Right lobe of liver (tissue), 4 donors: Measurements from ENCODE around the gene CLHC1.

Experiments used
- POLR2A ChIP-seq: fragments of 450-650 bp; IDR thresholded peaks from one replicate; pipeline ENCODE4 v1.6.1; 2017; ENCODE audit warnings: antibody characterized with exemption, mild to moderate bottlenecking
- TF ChIP-seq, protein P1 (sequence below), 4 donors: fragments of 200-600 bp in 3 of 4; fragments of 450-650 bp in 1 of 4; IDR thresholded peaks; one replicate each; pipeline versions ENCODE4 v1.5.1 to v1.8.0; 2016 to 2022; ENCODE audit warnings: antibody characterized with exemption in 4 of 4, mild to moderate bottlenecking in 2 of 4
- donor health status: DM: no; HTN: no; CAD: no.
- donor health status: DM: no; HTN: no; CAD: no.
- donor health status: DM: no; HTN: yes; CAD: no.

DNA sequence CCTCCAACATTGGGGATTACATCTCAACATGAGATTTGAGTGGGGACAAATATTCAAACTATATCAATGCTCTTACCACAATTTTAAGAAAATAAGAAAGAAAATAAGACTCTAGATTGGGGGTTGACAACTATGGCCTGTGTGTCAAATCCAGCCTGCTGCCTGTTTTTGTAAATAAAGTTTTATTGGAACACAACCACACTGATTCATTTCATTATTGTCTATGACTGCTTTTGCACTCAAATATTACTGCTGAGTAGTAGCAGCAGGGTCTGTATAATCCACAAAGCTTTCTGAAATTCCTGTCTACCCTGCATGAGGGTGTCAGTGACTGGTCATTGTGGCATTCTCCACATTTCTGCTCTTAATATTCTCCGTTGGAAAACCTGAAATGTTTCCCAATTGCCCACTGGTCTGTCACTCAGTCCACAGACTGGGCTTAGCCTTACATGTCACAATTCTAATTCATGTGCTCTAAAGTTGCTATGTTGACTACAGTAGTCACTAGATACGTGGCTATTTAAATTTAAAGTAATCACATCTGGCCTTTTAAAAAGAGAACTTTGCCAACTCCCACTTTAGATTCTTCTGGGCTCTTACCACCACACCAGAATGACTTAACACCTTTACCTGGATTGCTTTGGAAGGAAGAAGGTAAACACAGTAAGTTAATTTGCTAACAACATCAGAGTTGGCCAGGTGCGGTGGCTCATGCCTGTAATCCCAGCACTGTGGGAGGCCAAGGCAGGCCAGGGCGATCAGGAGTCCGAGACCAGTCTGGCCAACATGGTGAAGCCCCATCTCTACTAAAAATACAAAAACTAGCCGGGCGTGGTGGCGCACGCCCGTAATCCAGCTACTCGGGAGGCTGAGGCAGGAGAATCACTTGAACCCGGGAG, 86.9 kb downstream of the CLHC1 start:
- TF ChIP-seq, protein P1, sequence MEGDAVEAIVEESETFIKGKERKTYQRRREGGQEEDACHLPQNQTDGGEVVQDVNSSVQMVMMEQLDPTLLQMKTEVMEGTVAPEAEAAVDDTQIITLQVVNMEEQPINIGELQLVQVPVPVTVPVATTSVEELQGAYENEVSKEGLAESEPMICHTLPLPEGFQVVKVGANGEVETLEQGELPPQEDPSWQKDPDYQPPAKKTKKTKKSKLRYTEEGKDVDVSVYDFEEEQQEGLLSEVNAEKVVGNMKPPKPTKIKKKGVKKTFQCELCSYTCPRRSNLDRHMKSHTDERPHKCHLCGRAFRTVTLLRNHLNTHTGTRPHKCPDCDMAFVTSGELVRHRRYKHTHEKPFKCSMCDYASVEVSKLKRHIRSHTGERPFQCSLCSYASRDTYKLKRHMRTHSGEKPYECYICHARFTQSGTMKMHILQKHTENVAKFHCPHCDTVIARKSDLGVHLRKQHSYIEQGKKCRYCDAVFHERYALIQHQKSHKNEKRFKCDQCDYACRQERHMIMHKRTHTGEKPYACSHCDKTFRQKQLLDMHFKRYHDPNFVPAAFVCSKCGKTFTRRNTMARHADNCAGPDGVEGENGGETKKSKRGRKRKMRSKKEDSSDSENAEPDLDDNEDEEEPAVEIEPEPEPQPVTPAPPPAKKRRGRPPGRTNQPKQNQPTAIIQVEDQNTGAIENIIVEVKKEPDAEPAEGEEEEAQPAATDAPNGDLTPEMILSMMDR (IDR thresholded peaks at IDR 0.05): no peak
- no peak for TF ChIP-seq POLR2A
